Stimulated activated CD4-positive, alpha-beta T cell treated with anti-CD3 and anti-CD28 coated beads, Interleukin-2, amount 100 ng/mL, for 48 hours (primary cell): Measurements from ENCODE around the gene ADAMTS20.
A peak's percentile ranks its signal among the peaks of the same experiment; 100 is the strongest.
"Not testable (repeated sequence)": the region's sequence is repeated elsewhere in the genome, so short reads cannot be mapped to it uniquely, and the experiment has no call there.

Experiments used
- DNase-seq, 2 donors: peaks; one replicate each; pipeline ENCODE4 v3.0.0-alpha.2; 2020

The ADAMTS20 gene

GRCh38 chr12:43462741-43463140 is 89.3 kb downstream of the ADAMTS20 start:
- no peak for DNase-seq

- DNase-seq = no peak
These were observed 89.9 kb downstream of the ADAMTS20 start for GRCh38 chr12:43462080-43462479.

- no peak for DNase-seq
These were observed 92.7 kb downstream of the ADAMTS20 start for GRCh38 chr12:43459285-43459684.

GRCh38 chr12:43453761-43454160 is 98.2 kb downstream of the ADAMTS20 start:
- no peak for DNase-seq

- DNase-seq = peak; percentile 55 to 63
These were observed 107.0 kb downstream of the ADAMTS20 start for GRCh38 chr12:43444940-43445564.

- DNase-seq = no peak
These were observed 115.4 kb downstream of the ADAMTS20 start for GRCh38 chr12:43436597-43436996.

- no peak for DNase-seq
These were observed 117.4 kb downstream of the ADAMTS20 start for GRCh38 chr12:43434614-43435013.

- DNase-seq = no peak
These were observed 123.9 kb downstream of the ADAMTS20 start for GRCh38 chr12:43428088-43428600.

- DNase-seq = no peak
These were observed 126.6 kb downstream of the ADAMTS20 start for GRCh38 chr12:43425361-43425760.

GRCh38 chr12:43416981-43417380 is 135.0 kb downstream of the ADAMTS20 start:
- no peak for DNase-seq

- no peak for DNase-seq
These were observed 144.0 kb downstream of the ADAMTS20 start for GRCh38 chr12:43407816-43408645.

- no peak for DNase-seq
These were observed 145.2 kb downstream of the ADAMTS20 start for GRCh38 chr12:43406801-43407200.

GRCh38 chr12:43402436-43402835 is 149.6 kb downstream of the ADAMTS20 start:
- no peak for DNase-seq

- DNase-seq = no peak
These were observed 150.9 kb downstream of the ADAMTS20 start for GRCh38 chr12:43401096-43401495.

GRCh38 chr12:43396671-43397070 is 155.3 kb downstream of the ADAMTS20 start:
- DNase-seq = no peak

- DNase-seq = no peak
These were observed 159.9 kb downstream of the ADAMTS20 start for GRCh38 chr12:43392116-43392515.

GRCh38 chr12:43381879-43382278 is 170.1 kb downstream of the ADAMTS20 start:
- DNase-seq = no peak

- no peak for DNase-seq
These were observed 173.6 kb downstream of the ADAMTS20 start for GRCh38 chr12:43378448-43378847.

GRCh38 chr12:43370263-43370662 is 181.7 kb downstream of the ADAMTS20 start:
- no peak for DNase-seq

- DNase-seq = no peak
These were observed 188.9 kb downstream of the ADAMTS20 start for GRCh38 chr12:43362910-43363694.

GRCh38 chr12:43361031-43361710 is 190.8 kb downstream of the ADAMTS20 start:
- DNase-seq = no peak

GRCh38 chr12:43360001-43360400 is 192.0 kb downstream of the ADAMTS20 start:
- not testable (repeated sequence) for DNase-seq

GRCh38 chr12:43357141-43357540 is 194.9 kb downstream of the ADAMTS20 start:
- no peak for DNase-seq
